Right atrium auricular region (tissue), 2 donors: Measurements from ENCODE around the gene PAK6. TPM values are rescaled to one million over a fixed set of nuclear protein-coding genes. Genes with fewer than 3 reads are reported as not detected.

Experiments
- DNase-seq: peaks from one replicate; pipeline ENCODE4 v3.0.0-alpha.2; 2019; ENCODE audit warnings: low spot score
- H3K27ac ChIP-seq, 2 donors: fragments of 200-600 bp; sonication (generic); 1 replicate in 1 of 2; 2 replicates in 1 of 2; pipeline ENCODE4 v1.5.1; 2016 to 2019
- H3K27me3 ChIP-seq, 2 donors: fragments of 200-600 bp; sonication (generic); one replicate each; pipeline versions ENCODE4 v1.5.1 to v1.6.0; 2017 to 2019
- H3K36me3 ChIP-seq: fragments of 200-600 bp; sonication (generic); one replicate; pipeline ENCODE4 v1.5.1; 2016
- H3K4me1 ChIP-seq, 2 donors: fragments of 200-600 bp; sonication (generic); one replicate each; pipeline versions ENCODE4 v1.5.1 to v1.6.0; 2017 to 2019
- H3K4me3 ChIP-seq, 2 donors: fragments of 200-600 bp; sonication (generic); 1 replicate in 1 of 2; 2 replicates in 1 of 2; pipeline ENCODE4 v1.5.1; 2017 to 2019; ENCODE audit warnings: mild to moderate bottlenecking in 1 of 2, moderate library complexity in 1 of 2
- H3K9me3 ChIP-seq, 2 donors: fragments of 200-600 bp; sonication (generic); one replicate each; pipeline ENCODE4 v1.5.1; 2019
- CTCF ChIP-seq, 2 donors: fragments of 200-600 bp; sonication (generic); IDR thresholded peaks; one replicate each; pipeline ENCODE4 v1.5.1; 2019; ENCODE audit warnings: antibody characterized with exemption in 2 of 2
- total RNA-seq, 2 donors: library from RNA; depleted of rRNA; stranded (reverse); fragments of >200 nt; gene quantifications; one replicate each; pipeline ENCODE4 v1.1.0, GENCODE V29; 2016

PAK6 gene
- total RNA-seq, 2 donors from 2014 or later: 15.3 to 32.5 TPM

GRCh38 chr15:40289140-40289775 lies 50.4 kb downstream of the PAK6 start:
- TF ChIP-seq CTCF (IDR thresholded peaks at IDR 0.05): no peak

DNA sequence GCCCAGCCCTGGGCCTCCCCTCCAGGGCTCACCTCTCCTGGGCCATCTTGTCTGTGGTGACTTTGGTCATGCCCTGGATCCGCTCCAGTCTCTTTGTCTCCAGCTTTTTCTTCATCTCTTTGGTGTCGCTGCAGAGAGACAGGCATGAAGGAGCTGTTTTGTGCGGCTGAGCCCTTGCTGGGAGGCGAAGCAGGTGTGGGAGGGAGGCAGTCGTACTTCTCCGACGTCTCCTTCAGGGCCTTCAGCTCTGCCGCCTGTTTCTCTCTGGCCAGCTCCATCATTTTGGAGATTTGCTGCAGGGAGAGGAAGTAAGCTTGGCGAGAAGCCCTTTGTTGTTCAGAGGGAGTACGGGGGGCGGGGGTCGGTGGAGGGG lies 51.7 kb downstream of the PAK6 start:
- H3K27ac ChIP-seq: no peak overlapping the region
- no peak for TF ChIP-seq CTCF (IDR thresholded peaks at IDR 0.05)
- H3K27me3 ChIP-seq: no peaks in the 10 kb centered on the region
- H3K9me3 ChIP-seq: no peaks in the 10 kb centered on the region
- no peak for DNase-seq
- peaks cover 0 to 50% of the 10 kb centered on the region in 2 donors for H3K4me1 ChIP-seq
- no peaks in the 10 kb centered on the region for H3K36me3 ChIP-seq
- H3K4me3 ChIP-seq: peak overlapping the region in 1 of 2 donors; percentile 43

More at GRCh38 chr15:40289140-40289775, 50.4 kb downstream of the PAK6 start:
- Histone ChIP-seq H3K4me1 (peaks cover 0 to 47% of the 10 kb centered on the region in 2 donors), H3K4me3 (no peak overlapping the region), H3K9me3 (no peaks in the 10 kb centered on the region), H3K27ac (no peak overlapping the region), H3K36me3 (no peaks in the 10 kb centered on the region), H3K27me3 (no peaks in the 10 kb centered on the region)
- DNase-seq: no peak

GRCh38 chr15:40290918-40291574 lies 52.2 kb downstream of the PAK6 start:
- H3K4me3 ChIP-seq: peak overlapping the region in 1 of 2 donors; percentile 43
- H3K27ac ChIP-seq: no peak overlapping the region
- no peak for TF ChIP-seq CTCF (IDR thresholded peaks at IDR 0.05)
- no peaks in the 10 kb centered on the region for H3K9me3 ChIP-seq
- peaks cover 0 to 49% of the 10 kb centered on the region in 2 donors for H3K4me1 ChIP-seq
- H3K27me3 ChIP-seq: no peaks in the 10 kb centered on the region
- no peaks in the 10 kb centered on the region for H3K36me3 ChIP-seq
- no peak for DNase-seq

GRCh38 chr15:40292246-40292645 lies 53.4 kb downstream of the PAK6 start:
- Histone ChIP-seq H3K4me3 (no peak overlapping the region), H3K4me1 (peaks cover 0 to 47% of the 10 kb centered on the region in 2 donors), H3K36me3 (no peaks in the 10 kb centered on the region), H3K9me3 (no peaks in the 10 kb centered on the region), H3K27me3 (no peaks in the 10 kb centered on the region), H3K27ac (no peak overlapping the region)
- no peak for DNase-seq
- TF ChIP-seq CTCF (IDR thresholded peaks at IDR 0.05): no peak

GRCh38 chr15:40293006-40293405 lies 54.1 kb downstream of the PAK6 start:
- Histone ChIP-seq H3K4me3 (no peak overlapping the region), H3K36me3 (no peaks in the 10 kb centered on the region), H3K27ac (no peak overlapping the region), H3K27me3 (no peaks in the 10 kb centered on the region), H3K9me3 (no peaks in the 10 kb centered on the region), H3K4me1 (peaks cover 0 to 47% of the 10 kb centered on the region in 2 donors)
- no peak for DNase-seq
- TF ChIP-seq CTCF (IDR thresholded peaks at IDR 0.05): no peak
